Activated T-cell treated with anti-CD3 and anti-CD28 coated beads, Interleukin-2, amount 50 U/mL, for 4 hours (primary cell): ENCODE measurements around the gene TM2D3. TPM values are rescaled to one million over a fixed set of nuclear protein-coding genes. Genes with fewer than 3 reads are reported as not detected.
"Not testable (repeated sequence)": the region's sequence is repeated elsewhere in the genome, so short reads cannot be mapped to it uniquely, and the experiment has no call there.

Experiments
- ATAC-seq, 2 donors: fragments of 200-7000 bp; cut with Tn5 transposase; one replicate each; pipeline ENCODE4 v1.10.0; 2021
- DNase-seq: peaks from one replicate; pipeline ENCODE4 v3.0.0-alpha.2; 2020
- H3K27me3 Mint-ChIP-seq: one replicate; pipeline ENCODE4 v1.8.0; 2021; ENCODE audit warnings: low read depth, mixed read lengths
- H3K36me3 Mint-ChIP-seq: one replicate; pipeline ENCODE4 v1.8.0; 2022; ENCODE audit warnings: mixed read lengths; ENCODE audit not compliant: insufficient read depth
- H3K4me1 Mint-ChIP-seq: one replicate; pipeline ENCODE4 v1.8.0; 2021; ENCODE audit warnings: low read depth, mixed read lengths
- H3K4me3 Mint-ChIP-seq: one replicate; pipeline ENCODE4 v1.8.0; 2021; ENCODE audit warnings: mild to moderate bottlenecking, moderate library complexity, mixed read lengths
- H3K9me3 Mint-ChIP-seq: one replicate; pipeline ENCODE4 v1.8.0; 2021; ENCODE audit warnings: mixed read lengths
- total RNA-seq, 3 donors: library from RNA; stranded (reverse); gene quantifications; one replicate each; pipeline ENCODE4 v1.2.1, GENCODE V29; 2021

TM2D3 gene
- total RNA-seq, 3 donors from 2014 or later = 75.5 to 89.8 (median 81.7) TPM

- H3K36me3 Mint-ChIP-seq = peaks cover 32% of the 10 kb centered on the region
- H3K4me3 Mint-ChIP-seq = no peak overlapping the region
- ATAC-seq (no peak), DNase-seq (no peak)
- peaks cover 43% of the 10 kb centered on the region for H3K4me1 Mint-ChIP-seq
- H3K27me3 Mint-ChIP-seq = no peaks in the 10 kb centered on the region
- H3K9me3 Mint-ChIP-seq = no peaks in the 10 kb centered on the region
These were observed 4.9 kb downstream of the TM2D3 start for GRCh38 chr15:101647251-101647650.

- ATAC-seq (no peak), DNase-seq (no peak)
- Mint-ChIP-seq H3K4me3 (no peak overlapping the region), H3K9me3 (no peaks in the 10 kb centered on the region), H3K36me3 (peaks cover 34% of the 10 kb centered on the region), H3K27me3 (no peaks in the 10 kb centered on the region), H3K4me1 (peaks cover 49% of the 10 kb centered on the region)
These were observed 5.5 kb downstream of the TM2D3 start for GRCh38 chr15:101646672-101647071.

GRCh38 chr15:101642361-101642760 is 9.8 kb downstream of the TM2D3 start:
- DNase-seq (no peak), ATAC-seq (no peak)
- peaks cover 43% of the 10 kb centered on the region for H3K36me3 Mint-ChIP-seq
- H3K4me1 Mint-ChIP-seq = peaks cover 30% of the 10 kb centered on the region
- no peaks in the 10 kb centered on the region for H3K27me3 Mint-ChIP-seq
- no peak overlapping the region for H3K4me3 Mint-ChIP-seq
- H3K9me3 Mint-ChIP-seq = no peaks in the 10 kb centered on the region

DNA sequence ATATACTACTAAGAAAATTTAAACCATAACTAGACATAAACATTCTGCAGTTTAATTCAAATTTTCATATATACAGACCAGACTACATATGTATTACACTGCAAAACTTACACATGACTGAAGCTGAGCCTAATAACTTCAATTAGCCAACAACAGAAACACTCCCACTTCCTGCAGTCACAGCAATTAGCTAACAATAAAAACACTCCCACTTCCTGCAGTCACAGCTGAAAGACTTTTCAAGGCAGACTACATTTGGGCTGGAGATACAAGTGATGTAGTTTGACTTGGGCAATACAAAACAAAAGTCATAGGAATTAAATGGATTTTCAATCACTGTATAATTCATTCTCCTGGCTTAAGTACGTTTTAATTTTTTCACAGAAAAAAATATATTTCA is 10.3 kb downstream of the TM2D3 start:
- peaks cover 30% of the 10 kb centered on the region for H3K4me1 Mint-ChIP-seq
- H3K27me3 Mint-ChIP-seq = no peaks in the 10 kb centered on the region
- DNase-seq = no peak
- ATAC-seq = no peak
- H3K9me3 Mint-ChIP-seq = no peaks in the 10 kb centered on the region
- H3K4me3 Mint-ChIP-seq = no peak overlapping the region
- H3K36me3 Mint-ChIP-seq = peaks cover 44% of the 10 kb centered on the region

GRCh38 chr15:101641129-101641764 is 10.9 kb downstream of the TM2D3 start:
- Mint-ChIP-seq H3K27me3 (no peaks in the 10 kb centered on the region), H3K36me3 (peaks cover 49% of the 10 kb centered on the region), H3K9me3 (no peaks in the 10 kb centered on the region), H3K4me1 (peaks cover 30% of the 10 kb centered on the region), H3K4me3 (no peak overlapping the region)
- ATAC-seq = peak; percentile 48 to 56
- DNase-seq = peak; percentile 68

DNA sequence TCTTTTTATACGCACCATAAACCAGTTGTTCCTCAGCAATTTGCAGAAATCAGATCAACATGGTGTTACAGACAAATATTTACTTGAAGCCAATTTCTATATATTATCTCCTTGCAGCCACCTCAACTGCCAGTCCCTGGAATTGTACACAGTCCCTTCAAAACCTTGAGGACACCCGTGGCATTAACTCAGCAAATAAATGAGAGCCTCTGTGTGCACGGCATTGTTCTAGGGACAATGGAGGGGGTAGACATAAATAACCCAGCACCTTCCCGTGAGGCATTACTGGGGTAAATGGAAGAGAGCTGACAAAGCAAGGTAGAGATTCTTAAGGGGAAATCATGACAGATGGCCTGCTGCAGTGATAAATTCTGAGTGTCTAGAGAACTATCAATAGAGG is 12.5 kb downstream of the TM2D3 start:
- no peak for ATAC-seq
- Mint-ChIP-seq H3K4me1 (peaks cover 24% of the 10 kb centered on the region), H3K9me3 (no peaks in the 10 kb centered on the region), H3K27me3 (no peaks in the 10 kb centered on the region), H3K36me3 (peaks cover 35% of the 10 kb centered on the region), H3K4me3 (no peak overlapping the region)
- no peak for DNase-seq

DNA sequence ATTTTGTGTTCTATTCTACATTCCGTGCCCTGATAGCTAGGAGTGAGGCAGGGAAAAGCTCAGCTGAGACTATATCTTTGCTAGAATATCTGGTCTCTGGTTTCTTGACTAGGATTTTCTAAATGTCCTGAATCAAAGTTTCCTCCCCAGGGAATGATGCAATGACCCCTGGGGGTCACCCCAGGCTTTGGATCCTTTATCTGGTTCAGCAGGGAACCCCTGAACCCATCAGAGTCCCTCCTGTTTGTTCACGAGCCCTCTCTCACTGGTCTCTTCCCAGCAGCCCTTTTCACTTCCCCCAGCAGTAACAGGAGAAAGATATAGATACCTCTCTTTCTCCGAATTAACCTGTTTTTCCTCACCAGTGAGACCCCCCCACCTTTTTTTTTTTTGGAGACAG is 14.3 kb downstream of the TM2D3 start:
- Mint-ChIP-seq H3K4me3 (no peak overlapping the region), H3K36me3 (peaks cover 29% of the 10 kb centered on the region), H3K27me3 (no peaks in the 10 kb centered on the region), H3K9me3 (no peaks in the 10 kb centered on the region), H3K4me1 (peaks cover 22% of the 10 kb centered on the region)
- ATAC-seq (no peak), DNase-seq (no peak)

GRCh38 chr15:101637516-101637915 is 14.7 kb downstream of the TM2D3 start:
- Mint-ChIP-seq H3K27me3 (no peaks in the 10 kb centered on the region), H3K36me3 (peaks cover 29% of the 10 kb centered on the region), H3K4me3 (no peak overlapping the region), H3K9me3 (no peaks in the 10 kb centered on the region), H3K4me1 (peaks cover 19% of the 10 kb centered on the region)
- DNase-seq (no peak), ATAC-seq (no peak)

- H3K9me3 Mint-ChIP-seq = no peaks in the 10 kb centered on the region
- ATAC-seq (no peak), DNase-seq (no peak)
- peaks cover 27% of the 10 kb centered on the region for H3K36me3 Mint-ChIP-seq
- H3K27me3 Mint-ChIP-seq = no peaks in the 10 kb centered on the region
- H3K4me3 Mint-ChIP-seq = no peak overlapping the region
- peaks cover 14% of the 10 kb centered on the region for H3K4me1 Mint-ChIP-seq
These were observed 15.1 kb downstream of the TM2D3 start for GRCh38 chr15:101637038-101637437.

GRCh38 chr15:101635944-101636727 is 16.0 kb downstream of the TM2D3 start:
- Mint-ChIP-seq H3K4me3 (no peak overlapping the region), H3K9me3 (no peaks in the 10 kb centered on the region), H3K4me1 (peaks cover 5% of the 10 kb centered on the region), H3K27me3 (no peaks in the 10 kb centered on the region), H3K36me3 (peaks cover 27% of the 10 kb centered on the region)
- ATAC-seq (no peak), DNase-seq (no peak)

DNA sequence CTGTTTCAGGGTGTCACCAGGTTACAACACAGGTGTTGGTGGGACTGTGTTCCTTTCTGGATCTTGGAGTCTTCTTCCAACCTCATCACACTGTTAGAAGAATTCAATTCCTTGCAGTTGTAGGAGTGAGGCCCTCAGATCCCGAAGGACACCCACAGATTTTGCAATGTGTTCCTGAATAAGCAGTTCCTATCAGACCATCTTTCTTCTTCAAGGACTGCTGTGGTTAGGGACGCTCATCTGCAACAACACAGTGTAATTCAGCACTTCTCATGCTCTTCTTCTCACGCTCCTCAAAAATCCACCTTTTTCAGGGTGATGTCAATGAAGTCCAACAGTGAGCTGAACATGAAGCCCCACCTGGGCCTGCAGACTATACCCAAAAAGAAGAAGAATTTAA is 18.8 kb downstream of the TM2D3 start:
- Mint-ChIP-seq H3K9me3 (no peaks in the 10 kb centered on the region), H3K36me3 (peaks cover 11% of the 10 kb centered on the region), H3K27me3 (no peaks in the 10 kb centered on the region), H3K4me3 (no peak overlapping the region), H3K4me1 (no peaks in the 10 kb centered on the region)
- no peak for DNase-seq
- no peak for ATAC-seq

DNA sequence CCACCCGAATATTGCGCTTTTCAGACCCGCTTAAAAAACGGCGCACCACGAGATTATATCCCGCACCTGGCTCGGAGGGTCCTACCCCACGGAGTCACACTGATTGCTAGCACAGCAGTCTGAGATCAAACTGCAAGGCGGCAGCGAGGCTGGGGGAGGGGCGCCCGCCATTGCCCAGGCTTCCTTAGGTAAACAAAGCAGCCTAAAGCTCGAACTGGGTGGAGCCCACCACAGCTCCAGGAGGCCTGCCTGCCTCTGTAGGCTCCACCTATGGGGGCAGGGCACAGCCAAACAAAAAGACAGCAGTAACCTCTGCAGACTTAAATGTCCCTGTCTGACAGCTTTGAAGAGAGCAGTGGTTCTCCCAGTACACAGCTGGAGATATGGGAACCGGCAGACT is 25.5 kb downstream of the TM2D3 start:
- not testable (repeated sequence) for H3K9me3 Mint-ChIP-seq, H3K4me3 Mint-ChIP-seq, DNase-seq, ATAC-seq, H3K27me3 Mint-ChIP-seq
- Mint-ChIP-seq H3K4me1 (peaks cover 28% of the 10 kb centered on the region), H3K36me3 (peaks cover 34% of the 10 kb centered on the region)

DNA sequence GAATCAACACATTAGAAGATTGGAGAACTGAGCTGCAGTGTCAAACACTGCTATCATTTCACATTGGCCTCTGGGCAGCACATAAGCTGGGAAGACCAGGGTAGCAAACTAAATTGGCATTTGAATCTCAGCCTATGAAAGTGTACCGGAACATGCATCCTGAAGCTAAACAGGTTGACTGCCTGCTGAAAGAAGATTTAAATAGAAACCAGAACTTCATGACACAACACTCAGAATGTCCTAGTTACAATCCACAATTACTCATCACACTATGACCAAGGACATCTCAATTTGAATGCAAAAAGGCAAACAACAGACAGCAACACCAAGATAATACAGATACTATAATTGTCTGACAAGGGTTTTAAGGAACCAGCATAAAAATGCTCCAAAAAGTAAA is 26.2 kb downstream of the TM2D3 start:
- H3K9me3 Mint-ChIP-seq = peaks cover 6% of the 10 kb centered on the region
- H3K36me3 Mint-ChIP-seq = peaks cover 39% of the 10 kb centered on the region
- no peaks in the 10 kb centered on the region for H3K27me3 Mint-ChIP-seq
- no peak overlapping the region for H3K4me3 Mint-ChIP-seq
- H3K4me1 Mint-ChIP-seq = peaks cover 32% of the 10 kb centered on the region
- DNase-seq (no peak), ATAC-seq (no peak)

GRCh38 chr15:101625184-101625583 is 27.0 kb downstream of the TM2D3 start:
- Mint-ChIP-seq H3K4me3 (no peak overlapping the region), H3K9me3 (peaks cover 6% of the 10 kb centered on the region), H3K36me3 (peaks cover 47% of the 10 kb centered on the region), H3K27me3 (no peaks in the 10 kb centered on the region), H3K4me1 (peaks cover 32% of the 10 kb centered on the region)
- ATAC-seq (no peak), DNase-seq (no peak)
